ENCODE data around the gene SPATA13. TPM values are rescaled to one million over a fixed set of nuclear protein-coding genes. Genes with fewer than 3 reads are reported as not detected.

Gene SPATA13
- polyA plus RNA-seq, 1 experiment: 3.6 TPM

DNA sequence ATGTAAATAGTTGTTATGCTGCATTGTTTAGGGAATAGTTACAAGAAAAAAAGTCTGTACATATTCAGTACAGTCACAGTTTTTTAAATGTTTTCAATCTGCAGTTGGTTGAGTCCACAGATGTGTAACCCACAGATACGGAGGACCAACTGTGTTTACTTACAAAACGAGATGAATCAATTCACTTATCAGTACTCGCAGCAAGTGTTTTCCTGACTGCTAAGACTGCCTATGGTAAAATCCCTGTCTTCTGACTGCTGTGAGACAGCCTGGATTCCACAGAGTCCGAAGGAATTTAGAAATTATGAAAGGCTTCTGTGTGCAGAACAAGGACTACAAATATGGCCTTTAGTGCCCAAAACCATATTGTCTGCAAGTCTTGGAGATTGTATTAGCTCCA is 103.1 kb downstream of the SPATA13 start:
- no peaks in the 10 kb centered on the region for H3K27me3 ChIP-seq (ENCODE audit: control insufficient read depth, insufficient read depth, low read length)
- no peak overlapping the region for H3K4me3 ChIP-seq (ENCODE audit: low read depth, low read length)
- H3K36me3 ChIP-seq (ENCODE audit: control insufficient read depth, insufficient read depth, low read length): no peaks in the 10 kb centered on the region
- ChIA-PET CTCF (no interaction called here), POLR2A (no interaction called here)
- DNase-seq (ENCODE audit: low read depth): no peak
- TF ChIP-seq CTCF (IDR thresholded peaks at IDR 0.05; ENCODE audit: insufficient read depth, low read depth, low read length): no peak

DNA sequence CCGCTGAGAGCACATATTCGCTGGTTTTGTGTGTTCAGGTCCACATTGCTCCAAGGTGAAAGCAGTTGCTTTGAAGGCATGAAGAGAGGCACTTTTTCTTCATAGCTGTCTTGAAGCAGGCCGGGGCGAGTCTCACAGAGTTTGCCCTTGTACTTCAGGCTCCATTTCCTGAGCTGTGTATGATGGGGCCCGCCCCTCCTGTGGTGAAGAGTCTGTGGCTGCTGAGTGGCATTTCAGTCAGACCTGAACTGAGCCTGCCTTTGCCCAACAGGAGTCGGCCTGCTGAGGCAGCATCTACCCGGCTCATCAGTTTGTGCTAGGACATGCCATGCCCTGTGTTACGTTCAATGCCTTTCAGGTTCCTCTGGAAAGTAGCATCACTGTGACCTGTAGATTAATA is 104.5 kb downstream of the SPATA13 start:
- no peaks in the 10 kb centered on the region for H3K36me3 ChIP-seq (ENCODE audit: control insufficient read depth, insufficient read depth, low read length)
- CTCF ChIA-PET: interaction anchor here (1.0 kb wide), 1 partner anchor 10 kb away, joined by 4 read pairs; no protein-coding TSS in a partner anchor
- TF ChIP-seq CTCF (IDR thresholded peaks at IDR 0.05; ENCODE audit: insufficient read depth, low read depth, low read length): no peak
- H3K27me3 ChIP-seq (ENCODE audit: control insufficient read depth, insufficient read depth, low read length): no peaks in the 10 kb centered on the region
- no peak overlapping the region for H3K4me3 ChIP-seq (ENCODE audit: low read depth, low read length)
- POLR2A ChIA-PET: no interaction called here
- no peak for DNase-seq (ENCODE audit: low read depth)

DNA sequence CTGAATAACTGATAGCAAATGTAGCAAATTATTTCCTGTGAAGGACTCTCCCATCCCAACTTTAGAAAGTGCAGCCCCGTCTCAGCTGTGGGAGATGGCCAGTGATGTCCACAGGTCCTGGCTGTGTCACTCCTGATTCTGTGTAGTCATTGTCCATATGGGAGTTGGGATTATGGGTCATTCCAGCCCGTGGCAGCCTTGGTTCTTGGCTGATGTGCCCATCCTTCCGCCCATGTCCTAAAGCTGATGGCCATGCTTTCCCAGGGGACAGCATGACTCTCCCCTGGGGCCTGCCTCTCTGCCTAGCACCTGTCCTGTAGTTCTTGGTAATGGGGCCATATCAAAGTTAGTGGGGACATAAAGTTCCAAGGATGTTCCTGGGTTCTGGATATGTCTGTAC is 104.9 kb downstream of the SPATA13 start:
- Histone ChIP-seq H3K27me3 (ENCODE audit: control insufficient read depth, insufficient read depth, low read length) (no peaks in the 10 kb centered on the region), H3K4me3 (ENCODE audit: low read depth, low read length) (no peak overlapping the region), H3K36me3 (ENCODE audit: control insufficient read depth, insufficient read depth, low read length) (no peaks in the 10 kb centered on the region)
- ChIA-PET POLR2A (no interaction called here), CTCF (no interaction called here)
- no peak for DNase-seq (ENCODE audit: low read depth)
- TF ChIP-seq CTCF (IDR thresholded peaks at IDR 0.05; ENCODE audit: insufficient read depth, low read depth, low read length): no peak

DNA sequence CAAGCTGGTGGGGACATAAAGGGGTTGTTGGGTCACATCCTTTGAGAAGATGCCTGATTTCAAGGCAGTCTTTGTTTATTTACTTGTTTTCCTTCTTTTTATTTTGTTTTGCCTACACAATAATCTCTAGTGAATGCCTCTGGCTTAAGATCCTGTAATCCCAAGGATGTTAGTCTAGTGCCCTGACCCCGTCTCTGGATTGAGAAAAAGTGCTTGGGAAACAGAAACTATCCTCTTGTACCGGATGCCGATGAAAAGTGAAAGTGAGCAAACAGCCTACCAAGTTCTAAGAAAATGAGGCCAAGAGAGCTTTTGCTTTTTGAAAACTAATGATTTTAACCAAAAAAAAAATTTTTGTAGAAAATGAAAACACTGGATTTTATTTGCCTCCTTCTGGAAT is 106.8 kb downstream of the SPATA13 start:
- no peak for DNase-seq (ENCODE audit: low read depth)
- ChIA-PET CTCF (interaction anchor here (0.6 kb wide), 1 partner anchor 10 kb away, joined by 4 read pairs; no protein-coding TSS in a partner anchor), POLR2A (no interaction called here)
- Histone ChIP-seq H3K36me3 (ENCODE audit: control insufficient read depth, insufficient read depth, low read length) (no peaks in the 10 kb centered on the region), H3K27me3 (ENCODE audit: control insufficient read depth, insufficient read depth, low read length) (no peaks in the 10 kb centered on the region), H3K4me3 (ENCODE audit: low read depth, low read length) (no peak overlapping the region)
- TF ChIP-seq CTCF (IDR thresholded peaks at IDR 0.05; ENCODE audit: insufficient read depth, low read depth, low read length): no peak

GRCh38 chr13:24267801-24268200 is 107.3 kb downstream of the SPATA13 start:
- CTCF ChIA-PET: no interaction called here
- H3K4me3 ChIP-seq (ENCODE audit: low read depth, low read length): no peak overlapping the region
- no peak for DNase-seq (ENCODE audit: low read depth)
- no peaks in the 10 kb centered on the region for H3K36me3 ChIP-seq (ENCODE audit: control insufficient read depth, insufficient read depth, low read length)
- POLR2A ChIA-PET: no interaction called here
- TF ChIP-seq CTCF (IDR thresholded peaks at IDR 0.05; ENCODE audit: insufficient read depth, low read depth, low read length): no peak
- H3K27me3 ChIP-seq (ENCODE audit: control insufficient read depth, insufficient read depth, low read length): no peaks in the 10 kb centered on the region
